Vagina (tissue), 2 donors: ENCODE data around the gene MAL. TPM values are rescaled to one million over a fixed set of nuclear protein-coding genes. Genes with fewer than 3 reads are reported as not detected.

Experiments used
- DNase-seq, 2 donors: peaks; one replicate each; pipeline ENCODE4 v3.0.0-alpha.2; 2017; ENCODE audit errors: extremely low spot score in 2 of 2
- H3K27ac ChIP-seq: fragments of 200-600 bp; sonication (generic); one replicate; pipeline ENCODE4 v1.5.1; 2019
- H3K27me3 ChIP-seq: fragments of 200-600 bp; sonication (generic); one replicate; pipeline ENCODE4 v1.5.1; 2019
- H3K36me3 ChIP-seq, 2 donors: fragments of 200-600 bp; sonication (generic); one replicate each; pipeline ENCODE4 v1.5.1; 2017 to 2019
- H3K4me1 ChIP-seq: fragments of 200-600 bp; sonication (generic); one replicate; pipeline ENCODE4 v1.5.1; 2019
- H3K4me3 ChIP-seq, 2 donors: fragments of 200-600 bp; sonication (generic); 1 replicate in 1 of 2; 2 replicates in 1 of 2; pipeline ENCODE4 v1.5.1; 2016 to 2019
- H3K9me3 ChIP-seq: fragments of 200-600 bp; sonication (generic); one replicate; pipeline ENCODE4 v1.5.1; 2019
- CTCF ChIP-seq, 3 experiments: fragments of 450-650 bp in 2 of 3; fragments of 200-600 bp in 1 of 3; sonication (generic) in 1 of 3; IDR thresholded peaks; one replicate each; pipeline ENCODE4 v1.5.1; 2017 to 2019; ENCODE audit warnings: antibody characterized with exemption in 3 of 3, mild to moderate bottlenecking in 2 of 3, moderate library complexity in 2 of 3
- POLR2A ChIP-seq, 2 donors: fragments of 450-650 bp; IDR thresholded peaks; one replicate each; pipeline ENCODE4 v1.6.1; 2017; ENCODE audit warnings: antibody characterized with exemption in 2 of 2, mild to moderate bottlenecking in 2 of 2, moderate library complexity in 2 of 2
- POLR2AphosphoS5 ChIP-seq, 2 donors: sonication (generic); formaldehyde crosslinking; IDR thresholded peaks; one replicate each; pipeline ENCODE4 v1.9.0; 2017; ENCODE audit warnings: antibody characterized with exemption in 2 of 2, mild to moderate bottlenecking in 2 of 2, low read depth in 1 of 2; ENCODE audit not compliant: insufficient read depth in 1 of 2
- intact Hi-C: fragments of 100-400 bp; cut with DNase I; formaldehyde crosslinking; loops from one replicate; pipeline ENCODE4 v1.15.1; 2023
- total RNA-seq: library from RNA; depleted of rRNA; stranded (reverse); fragments of >200 nt; gene quantifications from one replicate; pipeline ENCODE4 v1.2.3, GENCODE V29; 2016

MAL gene
- total RNA-seq, 1 donor from 2014 or later: 71.0 TPM

- Histone ChIP-seq H3K36me3 (no peaks in the 10 kb centered on the region), H3K4me3 (no peak overlapping the region), H3K4me1 (no peaks in the 10 kb centered on the region), H3K27ac (no peak overlapping the region), H3K27me3 (no peaks in the 10 kb centered on the region), H3K9me3 (no peaks in the 10 kb centered on the region)
- peak in 1 of 3 experiments; percentile 10 for TF ChIP-seq CTCF (IDR thresholded peaks at IDR 0.05)
- no peak for TF ChIP-seq POLR2AphosphoS5 (IDR thresholded peaks at IDR 0.05; ENCODE audit: insufficient read depth in 1 of 2, low read depth in 1 of 2)
- intact Hi-C loops: no loop called here
- peak in 1 of 2 donors; percentile 25 for DNase-seq
Observed at GRCh38 chr2:94986392-94986963, 39.0 kb upstream of the MAL start.

DNA sequence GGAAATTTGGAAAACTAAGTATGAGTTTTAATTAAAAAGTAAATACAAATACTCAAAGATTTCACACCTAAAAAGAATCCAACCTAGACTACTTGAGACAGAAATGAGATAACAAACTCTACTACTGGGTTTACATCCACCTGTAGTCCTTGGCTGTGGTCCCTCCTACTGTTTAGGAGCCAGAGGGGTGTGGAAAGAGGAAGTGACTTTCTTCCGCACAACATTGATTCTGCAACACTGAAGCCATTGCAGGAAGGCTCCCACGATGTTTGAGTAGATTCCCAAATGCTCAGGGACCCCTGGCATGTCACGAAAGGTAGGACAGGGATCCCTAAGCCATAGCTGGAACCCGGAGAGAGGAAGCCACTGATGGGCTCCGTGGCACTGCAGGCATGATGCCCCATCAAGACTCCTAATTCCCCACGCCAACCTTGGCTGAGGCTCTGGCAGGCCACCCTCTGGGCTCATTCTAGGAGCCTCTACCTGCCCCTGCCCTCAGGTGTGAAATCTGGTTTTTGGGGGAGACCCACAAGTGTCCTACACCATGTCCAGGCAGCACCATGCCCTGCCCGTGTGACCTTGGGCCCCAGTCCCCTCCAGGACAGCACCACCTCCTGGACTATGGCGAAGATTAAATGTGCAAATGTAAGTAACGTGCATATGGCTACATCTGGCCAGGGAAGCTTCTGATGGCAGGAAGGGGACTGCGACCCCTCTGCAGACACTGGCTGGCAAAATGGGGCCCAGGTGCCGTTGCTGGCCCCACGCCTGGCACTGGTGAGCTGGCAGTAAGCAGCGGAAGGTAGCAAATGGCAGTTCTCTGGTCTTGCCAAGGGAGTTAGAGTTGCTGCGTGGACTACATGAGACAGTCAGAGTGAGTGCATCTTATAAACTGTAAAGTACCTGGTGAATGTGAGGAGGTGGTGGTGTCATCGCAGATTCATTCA, 38.2 kb upstream of the MAL start:
- no peak overlapping the region for H3K27ac ChIP-seq
- intact Hi-C loops: no loop called here
- no peaks in the 10 kb centered on the region for H3K4me1 ChIP-seq
- TF ChIP-seq POLR2A (IDR thresholded peaks at IDR 0.05) (no peak), CTCF (IDR thresholded peaks at IDR 0.05) (no peak), POLR2AphosphoS5 (IDR thresholded peaks at IDR 0.05; ENCODE audit: insufficient read depth in 1 of 2, low read depth in 1 of 2) (no peak)
- H3K27me3 ChIP-seq: no peaks in the 10 kb centered on the region
- H3K4me3 ChIP-seq: no peak overlapping the region
- no peaks in the 10 kb centered on the region for H3K36me3 ChIP-seq
- H3K9me3 ChIP-seq: no peaks in the 10 kb centered on the region
- DNase-seq: peak; percentile 70 to 92

GRCh38 chr2:94990956-94991355, 34.6 kb upstream of the MAL start:
- intact Hi-C loops: no loop called here
- no peak for TF ChIP-seq POLR2A (IDR thresholded peaks at IDR 0.05)
- no peak for TF ChIP-seq POLR2AphosphoS5 (IDR thresholded peaks at IDR 0.05; ENCODE audit: insufficient read depth in 1 of 2, low read depth in 1 of 2)
- TF ChIP-seq CTCF (IDR thresholded peaks at IDR 0.05): no peak
- Histone ChIP-seq H3K36me3 (no peaks in the 10 kb centered on the region), H3K4me3 (no peak overlapping the region), H3K4me1 (no peaks in the 10 kb centered on the region), H3K27me3 (no peaks in the 10 kb centered on the region), H3K27ac (no peak overlapping the region), H3K9me3 (no peaks in the 10 kb centered on the region)
- no peak for DNase-seq

- no peak for DNase-seq
- Histone ChIP-seq H3K9me3 (no peaks in the 10 kb centered on the region), H3K4me3 (no peak overlapping the region), H3K27ac (no peak overlapping the region), H3K36me3 (no peaks in the 10 kb centered on the region), H3K4me1 (no peaks in the 10 kb centered on the region), H3K27me3 (no peaks in the 10 kb centered on the region)
- TF ChIP-seq CTCF (IDR thresholded peaks at IDR 0.05) (no peak), POLR2A (IDR thresholded peaks at IDR 0.05) (no peak), POLR2AphosphoS5 (IDR thresholded peaks at IDR 0.05; ENCODE audit: insufficient read depth in 1 of 2, low read depth in 1 of 2) (no peak)
- intact Hi-C loops: no loop called here
Observed at GRCh38 chr2:94992360-94992759, 33.1 kb upstream of the MAL start.
